GM06990 (cell line): ENCODE results near the gene ZBTB25.

ENCODE experiments used
- DNase-seq: peaks from one replicate; pipeline ENCODE4 v3.0.0-alpha.2; 2011; ENCODE audit not compliant: insufficient read length; ENCODE audit errors: extremely low read depth
- H3K27me3 ChIP-seq: replicated peaks from 2 replicates; pipeline ENCODE4 v1.6.0; 2011; ENCODE audit warnings: low read length; ENCODE audit not compliant: control insufficient read depth, insufficient read depth
- H3K36me3 ChIP-seq: 2 replicates; pipeline ENCODE4 v1.5.1; 2011; ENCODE audit warnings: low read length; ENCODE audit not compliant: control insufficient read depth, insufficient read depth
- H3K4me3 ChIP-seq: replicated peaks from 2 replicates; pipeline ENCODE4 v1.5.1; 2011; ENCODE audit warnings: low read depth, mild to moderate bottlenecking, control low read depth, low read length
- CTCF ChIP-seq: IDR thresholded peaks from 2 replicates; pipeline ENCODE4 v1.5.1; 2011; ENCODE audit warnings: low read length, control low read depth, mild to moderate bottlenecking, inconsistent platforms; ENCODE audit not compliant: insufficient read depth, poor library complexity, severe bottlenecking

The ZBTB25 gene

GRCh38 chr14:64496764-64497163 lies 6.9 kb downstream of the ZBTB25 start:
- TF ChIP-seq CTCF = no peak
- Histone ChIP-seq H3K36me3 (no peaks in the 10 kb centered on the region; the same call in 1 of the 2 replicates), H3K4me3 (no peak overlapping the region), H3K27me3 (no peaks in the 10 kb centered on the region)
- DNase-seq = no peak

- peaks cover 5% of the 10 kb centered on the region for H3K36me3 ChIP-seq
- no peak for TF ChIP-seq CTCF
These were observed 8.4 kb downstream of the ZBTB25 start for GRCh38 chr14:64495252-64495651.

GRCh38 chr14:64493455-64493854 lies 10.2 kb downstream of the ZBTB25 start:
- H3K36me3 ChIP-seq = peaks cover 5% of the 10 kb centered on the region
- DNase-seq = no peak
- no peak for TF ChIP-seq CTCF
- no peak overlapping the region for H3K4me3 ChIP-seq
- no peaks in the 10 kb centered on the region for H3K27me3 ChIP-seq

More at GRCh38 chr14:64495252-64495651, 8.4 kb downstream of the ZBTB25 start:
- H3K27me3 ChIP-seq = no peaks in the 10 kb centered on the region
- H3K4me3 ChIP-seq = no peak overlapping the region
- DNase-seq = no peak

- no peak for TF ChIP-seq CTCF
- Histone ChIP-seq H3K4me3 (no peak overlapping the region), H3K27me3 (no peaks in the 10 kb centered on the region), H3K36me3 (peaks cover 10% of the 10 kb centered on the region)
- DNase-seq = no peak
These were observed 12.0 kb downstream of the ZBTB25 start for GRCh38 chr14:64491637-64492036.

- H3K36me3 ChIP-seq = peaks cover 10% of the 10 kb centered on the region
- TF ChIP-seq CTCF = no peak
- no peak for DNase-seq
- H3K4me3 ChIP-seq = no peak overlapping the region
- no peaks in the 10 kb centered on the region for H3K27me3 ChIP-seq
These were observed 15.0 kb downstream of the ZBTB25 start for GRCh38 chr14:64488590-64489099.
